GM12872 (cell line): ENCODE results near the gene ACD.

ENCODE experiments used
- CTCF ChIP-seq: IDR thresholded peaks from 3 replicates; pipeline ENCODE4 v1.5.1; 2011; ENCODE audit warnings: low read depth, mild to moderate bottlenecking, low read length, moderate library complexity; ENCODE audit not compliant: insufficient read depth

Gene ACD

GRCh38 chr16:67637625-67638024 lies 22.4 kb downstream of the ACD start:
- no peak for TF ChIP-seq CTCF

DNA sequence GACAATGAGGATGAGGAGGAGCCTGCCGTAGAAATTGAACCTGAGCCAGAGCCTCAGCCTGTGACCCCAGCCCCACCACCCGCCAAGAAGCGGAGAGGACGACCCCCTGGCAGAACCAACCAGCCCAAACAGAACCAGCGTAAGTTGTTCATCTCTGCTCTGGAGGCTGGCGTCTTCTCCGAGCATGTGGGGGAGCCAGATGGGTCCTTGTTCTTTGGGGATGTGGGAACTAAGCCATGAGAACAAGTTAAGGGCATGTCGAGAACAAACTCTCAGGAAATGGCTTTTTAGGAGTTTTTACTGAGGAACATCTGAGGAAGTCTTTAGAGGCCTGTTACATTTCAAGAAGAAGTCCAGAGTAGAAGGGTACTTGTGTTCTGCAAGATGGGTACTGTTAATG lies 23.3 kb downstream of the ACD start:
- TF ChIP-seq CTCF, result no peak

DNA sequence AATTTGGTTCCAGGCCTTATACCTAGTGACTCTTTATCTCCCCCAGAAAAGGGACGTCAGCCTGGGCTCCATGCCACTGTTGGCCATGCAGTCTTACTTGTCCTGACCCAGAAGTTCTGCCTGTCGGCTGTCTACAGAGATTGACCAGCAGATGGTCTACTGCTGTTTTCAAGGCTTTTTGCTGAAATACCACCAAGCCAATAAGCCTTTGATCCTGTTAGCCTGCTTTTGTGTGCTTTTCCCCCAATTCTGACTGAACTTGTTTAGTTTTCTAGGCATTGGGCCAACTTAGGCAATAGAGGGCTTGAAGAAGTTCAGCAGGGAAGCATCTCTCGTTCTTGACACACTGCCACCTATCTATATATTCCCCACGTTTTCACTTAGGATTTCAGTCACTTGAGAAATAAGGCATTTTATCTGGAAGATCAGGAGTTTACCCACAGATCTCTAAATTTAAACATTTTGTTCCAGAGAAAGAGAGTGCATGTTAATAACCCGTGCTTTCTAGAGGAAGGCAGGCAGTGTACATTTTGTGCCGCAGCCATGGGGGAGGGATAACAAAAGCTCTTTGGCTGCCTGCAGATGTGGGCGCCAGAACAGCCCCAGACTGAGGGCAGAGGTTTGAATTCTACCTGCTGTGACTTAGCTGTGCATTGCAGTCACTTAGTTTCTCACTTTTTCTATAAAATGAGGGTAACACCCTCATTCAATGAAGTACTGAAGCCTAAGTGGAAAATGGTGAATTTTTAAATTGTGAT lies 27.5 kb downstream of the ACD start:
- no peak for TF ChIP-seq CTCF

DNA sequence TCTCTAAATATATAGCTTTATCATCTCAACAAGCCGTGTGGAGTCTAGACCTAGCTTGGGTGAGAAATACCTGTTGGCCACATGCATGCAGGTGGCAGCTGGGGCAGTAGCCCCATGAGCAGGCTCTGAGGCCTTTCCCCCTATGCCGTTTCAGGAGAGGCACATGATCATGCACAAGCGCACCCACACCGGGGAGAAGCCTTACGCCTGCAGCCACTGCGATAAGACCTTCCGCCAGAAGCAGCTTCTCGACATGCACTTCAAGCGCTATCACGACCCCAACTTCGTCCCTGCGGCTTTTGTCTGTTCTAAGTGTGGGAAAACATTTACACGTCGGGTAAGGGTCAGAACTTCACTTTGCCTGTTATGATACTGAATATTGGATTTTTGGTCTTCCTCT lies 31.8 kb downstream of the ACD start:
- no peak for TF ChIP-seq CTCF

- peak; percentile 29; the same call in 1 of the 3 replicates for TF ChIP-seq CTCF
Measured at GRCh38 chr16:67613808-67614207, 46.3 kb downstream of the ACD start.

GRCh38 chr16:67608364-67608763 lies 51.7 kb downstream of the ACD start:
- TF ChIP-seq CTCF, result no peak
